Immature natural killer cell (primary cell): Measurements from ENCODE around the gene KIF3C. TPM values are rescaled to one million over a fixed set of nuclear protein-coding genes. Genes with fewer than 3 reads are reported as not detected.

Source experiments
- DNase-seq, 3 donors: peaks; one replicate each; pipeline ENCODE4 v3.0.0; 2022; ENCODE audit warnings: mixed read lengths in 1 of 3
- H3K27ac Mint-ChIP-seq, 6 donors: one replicate each; pipeline ENCODE4 v1.8.0; 2020; ENCODE audit warnings: mixed read lengths in 6 of 6, mild to moderate bottlenecking in 5 of 6, inconsistent platforms in 4 of 6, moderate library complexity in 3 of 6
- H3K27me3 Mint-ChIP-seq, 3 donors: one replicate each; pipeline ENCODE4 v1.8.0; 2020 to 2021; ENCODE audit warnings: low read depth in 3 of 3, mild to moderate bottlenecking in 3 of 3, mixed read lengths in 3 of 3, moderate library complexity in 3 of 3, inconsistent platforms in 1 of 3
- H3K36me3 Mint-ChIP-seq, 3 donors: one replicate each; pipeline ENCODE4 v1.8.0; 2020; ENCODE audit warnings: mixed read lengths in 3 of 3, inconsistent platforms in 2 of 3, mild to moderate bottlenecking in 2 of 3
- H3K4me1 Mint-ChIP-seq, 2 donors: one replicate each; pipeline ENCODE4 v1.8.0; 2020; ENCODE audit warnings: inconsistent platforms in 2 of 2, mild to moderate bottlenecking in 2 of 2, mixed read lengths in 2 of 2, moderate library complexity in 1 of 2
- H3K4me3 Mint-ChIP-seq, 5 donors: one replicate each; pipeline ENCODE4 v1.8.0; 2020; ENCODE audit warnings: mild to moderate bottlenecking in 5 of 5, mixed read lengths in 5 of 5, inconsistent platforms in 3 of 5, moderate library complexity in 3 of 5
- H3K9me3 Mint-ChIP-seq, 6 donors: one replicate each; pipeline ENCODE4 v1.8.0; 2020; ENCODE audit warnings: mild to moderate bottlenecking in 6 of 6, mixed read lengths in 6 of 6, inconsistent platforms in 4 of 6, moderate library complexity in 3 of 6
- polyA plus RNA-seq, 3 donors: library from polyadenylated mRNA; unstranded; fragments of 300-500 nt; fragmentation: Illumina TruSeq; gene quantifications; one replicate each; pipeline ENCODE4 v1.2.3, GENCODE V29; 2021

KIF3C gene
- polyA plus RNA-seq, 3 donors from 2014 or later = 1.6 to 2.5 TPM; not detected in 1

DNA sequence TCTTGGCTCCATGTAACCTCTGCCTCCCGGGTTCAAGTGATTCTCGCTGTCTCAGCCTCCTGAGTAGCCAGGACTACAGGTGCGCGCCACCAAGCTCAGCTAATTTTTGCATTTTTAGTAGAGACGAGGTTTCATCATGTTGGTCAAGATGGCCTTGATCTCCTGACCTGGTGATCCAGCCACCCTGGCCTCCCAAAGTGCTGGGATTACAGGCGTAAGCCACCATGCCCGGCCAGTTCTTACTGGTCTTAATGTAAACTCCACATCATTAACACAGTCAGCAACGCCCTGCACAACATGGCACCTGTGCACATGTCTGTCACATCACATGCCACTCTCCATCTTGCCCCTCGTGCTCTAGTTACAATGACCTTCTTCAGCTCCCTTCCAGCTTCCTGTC, 5.8 kb upstream of the KIF3C start:
- DNase-seq = no peak
- Mint-ChIP-seq H3K36me3 (no peaks in the 10 kb centered on the region), H3K9me3 (no peaks in the 10 kb centered on the region), H3K27ac (no peak overlapping the region), H3K27me3 (peaks cover 3 to 6% (median 4%) of the 10 kb centered on the region in 3 donors), H3K4me3 (no peak overlapping the region), H3K4me1 (peaks cover 4 to 5% of the 10 kb centered on the region in 2 donors)

DNA sequence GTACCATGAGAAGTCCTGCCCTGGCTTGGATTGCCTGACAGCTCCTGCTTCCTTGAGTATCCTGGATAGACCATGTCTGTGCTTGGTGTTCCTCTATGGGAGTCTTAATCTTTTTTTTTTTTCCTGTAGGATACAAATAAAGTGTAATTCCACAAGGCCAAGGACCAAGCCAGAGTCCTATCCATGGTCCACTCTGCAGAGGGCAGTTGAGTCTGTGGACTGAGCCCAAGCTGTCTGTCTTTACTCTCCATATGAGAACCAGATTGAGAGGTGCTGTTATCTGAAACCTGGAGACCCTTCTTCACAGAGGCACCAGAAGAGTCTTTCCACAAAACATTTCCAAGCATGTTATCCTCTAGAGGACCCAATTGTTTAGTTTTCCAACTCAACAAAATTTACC, 1.4 kb upstream of the KIF3C start:
- DNase-seq = no peak
- Mint-ChIP-seq H3K27ac (no peak overlapping the region), H3K4me1 (peaks cover 7 to 9% of the 10 kb centered on the region in 2 donors), H3K4me3 (peak overlapping the region; percentile 84 to 93 (median 87)), H3K27me3 (peaks cover 0 to 2% (median 2%) of the 10 kb centered on the region in 3 donors), H3K9me3 (no peaks in the 10 kb centered on the region), H3K36me3 (no peaks in the 10 kb centered on the region)

DNA sequence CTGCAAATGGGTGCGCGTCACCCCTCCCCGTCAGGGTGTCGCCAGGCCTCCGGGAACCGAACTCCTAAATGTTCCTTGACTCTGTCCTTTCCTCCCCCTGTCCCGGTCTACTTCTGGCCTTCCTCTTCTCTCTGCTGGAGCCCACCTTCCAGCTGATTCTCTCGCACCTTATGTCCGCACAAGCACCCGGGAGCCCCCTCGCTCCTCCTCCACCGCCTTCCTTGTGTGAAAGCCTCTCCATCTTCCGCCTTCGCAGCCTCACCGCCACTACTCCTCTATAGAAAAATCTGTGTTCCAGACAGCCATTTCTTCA, 627 bp upstream of the KIF3C start:
- Mint-ChIP-seq H3K9me3 (no peaks in the 10 kb centered on the region), H3K4me1 (peaks cover 7 to 9% of the 10 kb centered on the region in 2 donors), H3K36me3 (no peaks in the 10 kb centered on the region), H3K27ac (peak overlapping the region in 4 of 6 donors; percentile 23 to 81 (median 47)), H3K27me3 (peaks cover 0 to 2% (median 2%) of the 10 kb centered on the region in 3 donors), H3K4me3 (peak overlapping the region; percentile 84 to 93 (median 87))
- no peak for DNase-seq

DNA sequence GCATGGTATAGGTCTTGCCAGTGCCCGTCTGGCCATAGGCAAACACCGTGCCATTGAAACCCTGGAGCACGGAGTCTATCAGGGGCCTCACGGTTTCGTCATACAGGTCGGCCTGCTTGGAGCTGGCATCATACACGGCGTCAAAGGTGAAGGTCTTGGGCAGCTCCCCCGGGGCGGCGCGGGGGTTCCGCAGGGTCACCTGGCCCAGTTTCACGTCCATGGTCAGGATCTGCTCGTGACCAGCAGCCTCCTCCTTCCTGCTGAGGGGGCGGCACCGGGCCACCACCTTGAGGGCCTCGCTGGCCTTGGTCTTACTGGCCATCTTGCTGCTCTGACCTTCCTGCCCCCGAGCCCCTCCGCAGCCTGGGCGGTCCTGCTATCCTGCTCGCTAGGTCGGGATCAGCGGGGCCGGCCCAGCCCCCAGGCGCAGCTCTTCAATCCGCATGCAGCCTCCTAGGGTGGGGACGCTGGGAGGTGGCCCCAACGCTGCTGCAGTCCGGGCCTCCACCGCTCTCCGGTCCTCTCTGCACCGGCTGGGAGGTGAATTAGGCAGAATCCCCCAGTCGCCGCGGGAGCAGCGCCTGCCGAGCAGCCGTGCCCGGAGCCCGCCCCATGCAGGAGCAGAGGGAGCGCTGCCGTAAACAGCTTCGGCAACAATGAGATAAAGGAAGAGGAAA, 563 bp downstream of the KIF3C start:
- H3K27ac Mint-ChIP-seq = no peak overlapping the region
- peaks cover 0 to 4% (median 0%) of the 10 kb centered on the region in 3 donors for H3K36me3 Mint-ChIP-seq
- peaks cover 0 to 2% (median 2%) of the 10 kb centered on the region in 3 donors for H3K27me3 Mint-ChIP-seq
- DNase-seq = peak in 2 of 3 donors; percentile 8 to 14
- peak overlapping the region; percentile 70 to 90 (median 87) for H3K4me3 Mint-ChIP-seq
- H3K4me1 Mint-ChIP-seq = peaks cover 7 to 9% of the 10 kb centered on the region in 2 donors
- no peaks in the 10 kb centered on the region for H3K9me3 Mint-ChIP-seq

DNA sequence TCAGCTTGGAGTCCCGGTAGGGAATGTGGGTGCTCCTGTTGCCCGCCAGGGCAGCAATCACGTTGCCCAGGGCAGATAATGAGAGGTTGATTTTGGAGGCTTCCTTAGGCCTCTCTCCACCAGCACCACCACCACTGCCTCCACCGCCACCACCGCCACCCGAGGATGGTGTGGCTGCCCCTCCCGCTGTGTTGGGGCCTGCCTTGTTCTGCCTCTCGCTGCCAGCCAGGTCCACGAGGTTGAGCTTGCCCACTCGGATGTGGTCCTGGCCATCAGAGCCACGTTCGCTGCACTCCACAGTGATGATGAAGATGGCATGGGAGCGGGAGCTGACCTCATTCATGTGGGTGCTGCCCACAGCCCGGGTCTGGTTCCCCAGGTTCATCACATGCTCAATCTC, 1.3 kb downstream of the KIF3C start:
- Mint-ChIP-seq H3K9me3 (no peaks in the 10 kb centered on the region), H3K27me3 (peaks cover 0 to 2% (median 0%) of the 10 kb centered on the region in 3 donors), H3K36me3 (peaks cover 0 to 4% (median 0%) of the 10 kb centered on the region in 3 donors), H3K27ac (no peak overlapping the region), H3K4me3 (peak overlapping the region; percentile 25 to 90 (median 46)), H3K4me1 (peaks cover 7 to 9% of the 10 kb centered on the region in 2 donors)
- DNase-seq = no peak

DNA sequence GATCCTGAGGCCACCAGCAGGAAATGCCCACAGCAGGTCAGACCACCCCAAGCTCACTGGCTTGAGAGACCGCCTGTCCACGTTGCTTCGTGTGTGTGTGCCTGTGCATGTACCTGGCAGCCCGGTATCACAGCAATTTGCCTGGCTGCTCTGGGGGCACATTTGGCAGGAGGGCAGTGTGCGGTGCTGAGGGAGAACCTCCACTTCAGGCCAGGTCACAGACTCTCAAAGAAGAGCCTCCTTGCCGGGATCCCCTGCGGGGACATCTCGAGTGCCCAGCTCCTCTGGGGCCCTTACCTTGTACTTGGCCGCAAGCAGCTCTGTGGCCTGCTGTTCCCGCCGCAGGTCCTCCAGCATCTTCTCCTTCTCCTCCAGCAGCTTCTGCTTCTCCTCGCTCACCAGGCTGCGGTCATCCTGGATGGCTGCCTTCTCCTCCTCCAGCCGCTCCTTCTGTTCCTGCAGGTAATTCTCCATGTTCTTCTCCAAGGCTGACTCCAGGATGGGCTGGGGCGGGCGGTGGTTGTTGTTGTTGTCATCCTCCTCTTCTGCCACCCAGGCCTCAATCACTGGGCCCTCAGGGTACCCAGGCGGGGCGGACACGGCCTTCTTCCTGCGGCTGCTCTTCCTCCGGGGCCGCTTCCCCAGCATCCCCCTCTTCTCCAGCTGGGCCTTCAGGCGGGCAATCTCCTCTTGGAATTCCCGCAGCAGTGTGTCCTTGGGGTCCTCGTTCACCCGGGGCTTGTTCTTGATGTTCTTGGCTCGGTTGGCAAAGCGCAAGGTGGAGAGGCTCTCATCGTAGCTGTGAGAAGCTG, 2.0 kb downstream of the KIF3C start:
- no peak for DNase-seq
- H3K4me3 Mint-ChIP-seq = peak overlapping the region in 2 of 5 donors; percentile 41 to 44
- H3K27me3 Mint-ChIP-seq = peaks cover 0 to 2% (median 0%) of the 10 kb centered on the region in 3 donors
- H3K27ac Mint-ChIP-seq = no peak overlapping the region
- peaks cover 7 to 9% of the 10 kb centered on the region in 2 donors for H3K4me1 Mint-ChIP-seq
- no peaks in the 10 kb centered on the region for H3K9me3 Mint-ChIP-seq
- H3K36me3 Mint-ChIP-seq = peaks cover 0 to 4% (median 0%) of the 10 kb centered on the region in 3 donors

DNA sequence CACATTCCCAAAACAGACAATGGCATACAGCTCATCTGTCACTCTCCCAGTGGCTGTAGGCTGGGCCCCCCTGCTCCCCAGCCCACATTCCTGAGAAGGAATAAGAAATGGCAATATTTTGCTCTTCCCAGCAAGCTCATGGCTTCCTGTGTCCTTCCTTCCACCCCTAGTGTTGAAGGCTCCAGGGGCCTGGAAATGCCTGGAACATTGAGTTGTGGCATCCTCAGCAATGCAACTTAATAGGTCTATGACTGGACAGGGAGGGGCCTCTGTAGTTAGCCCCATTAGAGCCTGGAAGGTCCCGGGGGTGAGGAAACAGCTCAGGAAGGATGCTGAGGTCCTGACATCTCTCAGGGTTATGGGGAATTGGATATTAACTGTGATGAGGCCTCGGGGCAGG, 3.3 kb downstream of the KIF3C start:
- Mint-ChIP-seq H3K9me3 (no peaks in the 10 kb centered on the region), H3K27me3 (no peaks in the 10 kb centered on the region), H3K4me1 (peaks cover 7 to 9% of the 10 kb centered on the region in 2 donors), H3K4me3 (no peak overlapping the region), H3K27ac (no peak overlapping the region), H3K36me3 (peaks cover 0 to 4% (median 0%) of the 10 kb centered on the region in 3 donors)
- no peak for DNase-seq

DNA sequence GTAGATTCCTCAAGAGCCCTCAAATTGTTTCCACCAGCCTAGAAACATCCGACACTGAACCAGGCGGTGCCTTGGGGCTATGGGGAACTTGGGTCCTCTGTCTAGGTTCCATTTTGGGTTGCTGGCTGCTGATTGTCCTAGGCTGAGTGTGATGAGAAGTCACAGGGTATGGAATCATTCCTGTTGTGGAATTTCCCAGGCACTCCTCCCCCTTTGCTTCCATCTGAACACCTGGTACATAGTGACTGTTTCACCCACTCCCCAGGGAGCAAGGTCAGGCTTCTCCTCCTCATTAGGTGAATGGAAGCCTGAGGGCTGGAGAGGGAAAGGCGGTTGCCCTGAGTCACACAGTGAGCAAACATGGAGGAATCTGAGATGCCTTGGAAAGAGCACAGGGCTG, 4.5 kb downstream of the KIF3C start:
- Mint-ChIP-seq H3K27ac (no peak overlapping the region), H3K27me3 (no peaks in the 10 kb centered on the region), H3K9me3 (no peaks in the 10 kb centered on the region), H3K4me1 (peaks cover under 1 to 2% of the 10 kb centered on the region in 2 donors), H3K36me3 (peaks cover 0 to 4% (median 0%) of the 10 kb centered on the region in 3 donors), H3K4me3 (no peak overlapping the region)
- no peak for DNase-seq

DNA sequence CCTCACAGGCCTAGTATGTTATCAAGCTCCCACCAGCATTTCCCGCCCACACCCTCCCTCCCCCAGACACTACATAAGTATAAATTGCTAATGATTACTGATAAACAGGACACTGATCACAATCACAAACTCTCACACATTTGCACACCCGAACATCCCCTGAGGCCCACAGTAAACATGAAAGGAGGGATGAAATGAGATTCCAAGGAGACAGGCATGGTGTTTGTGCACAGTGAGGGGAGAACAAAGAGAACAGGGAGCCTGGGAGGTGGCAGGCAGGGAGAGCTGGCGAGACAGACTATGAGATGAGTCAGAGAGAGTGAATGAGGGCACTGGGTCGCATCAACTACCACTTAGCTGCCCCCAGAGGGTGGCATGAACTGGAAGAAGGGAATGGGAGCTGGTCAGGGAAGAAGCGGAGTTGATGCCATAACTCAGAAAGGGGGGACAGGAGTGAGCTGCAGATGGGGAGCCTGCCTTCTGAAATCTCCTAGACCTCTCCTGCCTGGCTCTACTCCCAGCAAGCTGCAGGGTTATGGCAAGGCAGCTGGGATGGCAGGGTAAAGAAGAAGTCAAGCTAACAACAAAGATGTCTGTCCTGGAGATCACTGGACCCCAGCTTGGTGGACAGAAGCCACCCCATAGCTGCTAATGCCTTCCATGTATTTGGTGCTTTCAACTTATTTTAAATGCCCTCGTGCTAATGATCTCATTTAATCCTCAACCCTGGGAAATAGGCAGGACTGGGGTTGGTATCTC, 5.1 kb downstream of the KIF3C start:
- Mint-ChIP-seq H3K4me1 (peaks cover 0 to 1% of the 10 kb centered on the region in 2 donors), H3K27me3 (no peaks in the 10 kb centered on the region), H3K27ac (peak overlapping the region in 1 of 6 donors; percentile 25), H3K36me3 (peaks cover 0 to 4% (median 0%) of the 10 kb centered on the region in 3 donors), H3K4me3 (no peak overlapping the region), H3K9me3 (no peaks in the 10 kb centered on the region)
- no peak for DNase-seq

DNA sequence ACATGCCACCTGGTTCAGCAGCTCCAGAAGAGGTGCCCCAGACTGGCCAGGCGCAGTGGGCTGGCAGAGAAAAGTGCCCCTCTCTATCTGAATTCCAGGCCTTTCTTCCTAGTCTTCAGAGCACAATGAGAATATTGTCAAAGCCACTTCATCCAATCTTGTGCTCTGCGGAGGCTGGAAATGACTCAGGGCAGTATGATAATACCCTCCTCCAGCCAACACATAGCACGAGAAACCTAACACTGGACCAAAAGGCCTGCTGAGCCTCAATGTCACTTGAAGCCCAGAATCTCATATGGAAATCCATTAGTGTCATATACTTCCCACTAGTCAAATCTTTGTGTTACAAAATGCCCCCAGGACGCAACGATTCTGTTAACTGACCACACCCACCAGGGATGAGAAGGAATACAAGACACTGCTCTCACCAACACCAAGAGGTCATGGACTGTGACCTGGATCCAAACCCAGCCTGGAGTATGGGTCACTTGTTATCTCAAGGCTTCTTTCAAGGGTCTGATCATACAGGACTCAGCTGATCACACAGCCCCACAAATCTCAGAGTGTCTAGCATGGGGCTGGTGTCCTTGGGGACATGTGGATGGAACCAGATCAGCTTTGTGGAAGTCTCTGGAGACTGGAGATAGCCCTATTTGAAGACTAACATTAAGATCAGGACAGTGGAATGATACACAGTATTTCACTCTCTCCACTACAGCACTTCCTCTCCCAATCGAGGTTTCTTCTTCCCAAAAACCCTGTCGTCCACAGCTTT, 10.1 kb downstream of the KIF3C start:
- DNase-seq = no peak
- Mint-ChIP-seq H3K27ac (no peak overlapping the region), H3K4me1 (no peaks in the 10 kb centered on the region), H3K27me3 (no peaks in the 10 kb centered on the region), H3K36me3 (peaks cover 0 to 4% (median 3%) of the 10 kb centered on the region in 3 donors), H3K9me3 (no peaks in the 10 kb centered on the region), H3K4me3 (no peak overlapping the region)

DNA sequence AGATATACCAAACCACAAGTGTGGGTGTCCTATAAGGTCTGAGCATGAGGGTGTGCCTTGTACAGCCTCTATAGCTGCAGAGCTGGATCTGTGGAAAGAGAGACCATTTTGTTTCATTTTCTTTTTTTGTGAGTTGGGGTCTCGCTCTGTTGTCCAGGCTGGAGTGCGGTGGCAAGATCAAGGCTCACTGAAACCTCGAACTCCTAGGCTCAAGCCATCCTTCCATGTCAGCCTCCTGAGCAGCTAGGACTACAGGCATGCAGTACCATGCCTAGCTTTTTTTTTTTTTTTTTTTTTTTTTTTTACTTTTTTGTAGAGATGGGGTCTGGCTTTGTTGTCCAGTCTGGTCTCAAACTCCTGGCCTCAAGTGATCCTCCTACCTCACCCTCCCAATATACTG, 10.7 kb downstream of the KIF3C start:
- no peaks in the 10 kb centered on the region for H3K4me1 Mint-ChIP-seq
- H3K36me3 Mint-ChIP-seq = peaks cover 0 to 3% (median 0%) of the 10 kb centered on the region in 3 donors
- no peaks in the 10 kb centered on the region for H3K9me3 Mint-ChIP-seq

DNA sequence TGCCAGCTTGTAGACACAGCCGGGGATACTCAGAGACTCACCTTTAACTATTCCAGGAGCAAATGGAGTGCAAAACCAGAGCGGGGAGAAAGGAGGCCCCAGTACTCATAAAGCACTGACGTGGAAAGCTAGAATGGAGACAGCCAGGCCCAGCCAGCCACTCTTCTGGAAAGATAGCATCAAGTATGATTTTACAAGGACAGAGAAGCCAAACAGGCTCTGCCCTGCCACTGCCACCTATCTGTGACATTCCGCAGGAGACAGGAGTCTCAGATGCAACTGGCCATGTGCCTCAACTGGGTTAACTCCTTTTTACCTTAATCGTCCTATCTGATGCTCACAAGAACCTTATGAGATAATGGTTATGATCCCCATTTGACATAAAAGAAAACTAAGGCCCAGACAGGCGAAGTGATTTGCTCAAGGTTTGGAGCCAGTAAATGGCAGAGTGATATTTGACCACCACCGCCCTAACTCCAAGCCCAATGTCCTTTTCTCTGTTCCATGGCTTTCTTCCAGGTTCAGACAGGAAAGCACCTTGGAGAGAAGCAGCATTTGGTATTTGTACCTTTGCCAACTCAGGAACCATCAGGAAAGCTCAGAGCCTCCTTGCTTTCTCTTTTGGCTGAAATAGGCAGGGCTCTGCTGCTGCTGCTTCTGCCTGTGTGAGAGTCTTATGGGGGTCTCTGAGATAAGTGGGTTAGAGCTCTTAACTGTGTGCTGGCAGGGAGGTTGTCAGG, 15.6 kb downstream of the KIF3C start:
- Mint-ChIP-seq H3K4me1 (no peaks in the 10 kb centered on the region), H3K4me3 (no peak overlapping the region)

More for the DNA sequence above, 10.7 kb downstream of the KIF3C start:
- Mint-ChIP-seq H3K4me3 (no peak overlapping the region), H3K27me3 (no peaks in the 10 kb centered on the region), H3K27ac (no peak overlapping the region)
- DNase-seq = no peak

More for the DNA sequence above, 15.6 kb downstream of the KIF3C start:
- DNase-seq = no peak
- peak overlapping the region in 1 of 6 donors; percentile 41 for H3K27ac Mint-ChIP-seq
- H3K9me3 Mint-ChIP-seq = no peaks in the 10 kb centered on the region
- peaks cover 0 to 1% (median 0%) of the 10 kb centered on the region in 3 donors for H3K27me3 Mint-ChIP-seq
- peaks cover 0 to 3% (median 0%) of the 10 kb centered on the region in 3 donors for H3K36me3 Mint-ChIP-seq
